ENCODE measurements around the gene ARRDC2. TPM values are rescaled to one million over a fixed set of nuclear protein-coding genes. Genes with fewer than 3 reads are reported as not detected.

Gene ARRDC2
- total RNA-seq, 1 donor from 2014 or later = 4.0 TPM

DNA sequence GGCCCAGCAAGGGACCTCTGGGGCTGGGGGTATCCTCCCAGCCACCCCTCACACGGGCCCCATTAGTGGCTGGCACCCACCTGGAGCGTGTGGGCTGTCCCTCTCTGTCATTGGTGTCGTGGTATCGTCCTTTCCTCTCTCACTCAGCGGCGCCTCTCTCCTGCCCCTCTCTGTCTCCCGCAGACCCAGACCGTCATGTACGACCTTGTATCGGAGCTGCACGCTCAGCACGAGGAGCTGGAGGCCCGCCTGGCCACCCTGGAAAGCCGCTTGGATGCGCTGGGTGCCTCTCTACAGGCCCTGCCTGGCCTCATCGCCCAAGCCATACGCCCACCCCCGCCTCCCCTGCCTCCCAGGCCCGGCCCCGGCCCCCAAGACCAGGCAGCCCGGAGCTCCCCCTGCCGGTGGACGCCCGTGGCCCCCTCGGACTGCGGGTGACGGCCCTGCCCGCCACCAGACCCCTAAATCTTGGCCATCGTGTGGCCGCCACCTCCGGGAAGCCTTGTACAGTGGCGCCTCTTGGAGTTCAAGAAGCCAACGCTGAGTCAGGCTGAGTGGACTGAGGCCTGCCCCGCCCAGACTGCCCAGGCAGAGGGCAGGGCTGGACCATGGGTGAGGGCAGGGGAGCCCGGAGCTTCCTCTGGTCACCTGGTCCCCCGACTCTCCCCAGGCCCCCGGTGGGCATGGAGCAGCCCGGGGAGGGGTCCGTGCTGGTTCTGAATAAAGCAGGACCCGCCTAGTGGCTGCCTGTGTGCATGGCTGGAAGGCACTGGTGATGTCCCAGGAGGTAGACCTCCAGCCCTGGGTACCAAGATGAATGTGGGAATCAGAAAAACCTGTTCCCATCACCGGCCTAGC lies 9.8 kb upstream of the ARRDC2 start:
- Mint-ChIP-seq H3K36me3 (ENCODE audit: unreplicated experiment) (peaks cover 9% of the 10 kb centered on the region), H3K4me3 (ENCODE audit: unreplicated experiment) (no peak overlapping the region), H3K27ac (ENCODE audit: unreplicated experiment) (no peak overlapping the region), H3K9me3 (ENCODE audit: unreplicated experiment) (peaks cover 6% of the 10 kb centered on the region), H3K4me1 (ENCODE audit: low read depth, unreplicated experiment) (no peaks in the 10 kb centered on the region), H3K27me3 (ENCODE audit: unreplicated experiment) (peaks cover 10% of the 10 kb centered on the region)
- DNase-seq = no peak
- TF ChIP-seq, protein P1, sequence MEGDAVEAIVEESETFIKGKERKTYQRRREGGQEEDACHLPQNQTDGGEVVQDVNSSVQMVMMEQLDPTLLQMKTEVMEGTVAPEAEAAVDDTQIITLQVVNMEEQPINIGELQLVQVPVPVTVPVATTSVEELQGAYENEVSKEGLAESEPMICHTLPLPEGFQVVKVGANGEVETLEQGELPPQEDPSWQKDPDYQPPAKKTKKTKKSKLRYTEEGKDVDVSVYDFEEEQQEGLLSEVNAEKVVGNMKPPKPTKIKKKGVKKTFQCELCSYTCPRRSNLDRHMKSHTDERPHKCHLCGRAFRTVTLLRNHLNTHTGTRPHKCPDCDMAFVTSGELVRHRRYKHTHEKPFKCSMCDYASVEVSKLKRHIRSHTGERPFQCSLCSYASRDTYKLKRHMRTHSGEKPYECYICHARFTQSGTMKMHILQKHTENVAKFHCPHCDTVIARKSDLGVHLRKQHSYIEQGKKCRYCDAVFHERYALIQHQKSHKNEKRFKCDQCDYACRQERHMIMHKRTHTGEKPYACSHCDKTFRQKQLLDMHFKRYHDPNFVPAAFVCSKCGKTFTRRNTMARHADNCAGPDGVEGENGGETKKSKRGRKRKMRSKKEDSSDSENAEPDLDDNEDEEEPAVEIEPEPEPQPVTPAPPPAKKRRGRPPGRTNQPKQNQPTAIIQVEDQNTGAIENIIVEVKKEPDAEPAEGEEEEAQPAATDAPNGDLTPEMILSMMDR (IDR thresholded peaks at IDR 0.05; ENCODE audit: partially characterized antibody, unreplicated experiment) = peak; percentile 32

DNA sequence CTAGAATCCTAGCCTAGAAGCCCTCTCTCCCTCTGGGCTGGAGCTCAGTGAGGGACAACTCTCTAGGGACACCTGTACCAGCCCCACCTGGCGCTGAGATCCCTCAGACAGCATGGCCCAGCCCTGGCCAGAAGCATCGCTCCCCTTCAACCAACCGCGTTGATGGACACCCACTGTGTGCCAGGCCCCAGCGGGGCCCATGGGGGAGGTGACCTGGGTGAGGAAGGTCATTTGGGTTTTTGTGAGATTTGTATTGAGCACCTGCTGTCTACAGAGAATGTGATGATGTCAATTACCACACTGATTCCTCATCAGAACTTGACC lies 9.2 kb upstream of the ARRDC2 start:
- TF ChIP-seq, protein P1 (IDR thresholded peaks at IDR 0.05; ENCODE audit: partially characterized antibody, unreplicated experiment) = no peak
- Mint-ChIP-seq H3K27ac (ENCODE audit: unreplicated experiment) (no peak overlapping the region), H3K4me1 (ENCODE audit: low read depth, unreplicated experiment) (no peaks in the 10 kb centered on the region), H3K9me3 (ENCODE audit: unreplicated experiment) (peaks cover 6% of the 10 kb centered on the region), H3K27me3 (ENCODE audit: unreplicated experiment) (peaks cover 10% of the 10 kb centered on the region), H3K4me3 (ENCODE audit: unreplicated experiment) (no peak overlapping the region), H3K36me3 (ENCODE audit: unreplicated experiment) (peaks cover 9% of the 10 kb centered on the region)
- DNase-seq = no peak

DNA sequence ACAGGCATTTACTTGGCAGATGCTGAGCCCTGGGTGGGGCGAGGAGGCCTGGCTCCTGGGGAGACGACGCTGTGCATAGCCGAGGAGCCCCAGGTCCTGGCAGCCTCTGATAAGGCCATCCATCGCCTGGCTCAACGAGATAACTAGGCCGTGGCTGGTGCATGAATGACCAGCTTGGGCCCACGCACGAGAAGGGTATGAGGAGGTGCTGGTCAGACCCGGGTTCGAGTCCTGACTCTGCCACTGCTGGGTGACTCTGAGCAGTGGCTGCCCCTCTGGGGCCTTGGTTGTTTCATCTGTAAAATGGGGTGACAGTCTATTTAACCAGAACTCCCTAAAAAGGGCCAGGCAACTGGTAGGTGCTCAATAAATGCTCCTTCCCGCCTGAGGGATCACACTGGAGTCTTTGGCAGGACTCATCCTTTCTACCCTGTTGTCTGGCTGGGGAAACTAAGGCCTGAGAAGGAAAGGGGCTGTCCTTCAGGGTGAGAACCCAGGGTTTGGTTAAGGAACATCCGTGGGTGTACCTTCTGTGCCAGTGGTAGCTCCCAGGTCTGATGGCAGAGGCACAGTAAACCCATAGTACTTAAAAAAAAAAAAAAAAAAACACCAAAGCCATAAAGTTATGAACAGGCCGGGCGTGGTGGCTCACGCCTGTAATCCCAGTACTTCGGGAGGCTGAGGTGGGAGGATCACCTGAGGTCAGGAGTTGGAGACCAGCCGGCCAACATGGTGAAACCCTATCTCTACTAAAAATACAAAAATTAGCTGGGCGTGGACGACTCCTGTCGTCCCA lies 8.1 kb upstream of the ARRDC2 start:
- Mint-ChIP-seq H3K27me3 (ENCODE audit: unreplicated experiment) (peaks cover 10% of the 10 kb centered on the region), H3K4me3 (ENCODE audit: unreplicated experiment) (peak overlapping the region; percentile 88), H3K9me3 (ENCODE audit: unreplicated experiment) (peaks cover 6% of the 10 kb centered on the region), H3K27ac (ENCODE audit: unreplicated experiment) (no peak overlapping the region), H3K4me1 (ENCODE audit: low read depth, unreplicated experiment) (no peaks in the 10 kb centered on the region), H3K36me3 (ENCODE audit: unreplicated experiment) (peaks cover 9% of the 10 kb centered on the region)
- DNase-seq = no peak
- TF ChIP-seq, protein P1 (IDR thresholded peaks at IDR 0.05; ENCODE audit: partially characterized antibody, unreplicated experiment) = no peak

DNA sequence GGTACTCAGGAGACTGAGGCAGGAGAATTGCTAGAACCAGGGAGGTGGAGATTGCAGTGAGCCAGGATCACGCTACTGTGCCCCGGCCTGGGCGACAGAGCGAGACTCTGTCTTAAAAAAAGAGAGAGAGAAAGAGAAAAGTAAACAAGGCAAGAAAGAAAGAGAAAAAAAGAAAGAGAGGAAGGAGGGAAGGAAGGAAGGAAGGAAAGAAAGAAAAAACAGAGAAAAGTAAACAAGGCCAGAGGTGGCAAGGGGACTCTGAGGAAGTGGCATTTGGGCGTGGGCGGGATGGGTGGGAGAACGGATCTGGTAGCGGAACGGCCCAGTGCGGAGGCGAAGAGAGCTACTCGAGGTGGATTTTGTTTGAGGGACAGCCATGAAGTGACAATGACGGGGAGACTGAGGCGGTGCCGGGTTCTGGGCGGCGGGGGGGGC lies 7.5 kb upstream of the ARRDC2 start:
- peaks cover 6% of the 10 kb centered on the region for H3K9me3 Mint-ChIP-seq (ENCODE audit: unreplicated experiment)
- peaks cover 9% of the 10 kb centered on the region for H3K36me3 Mint-ChIP-seq (ENCODE audit: unreplicated experiment)
- DNase-seq = no peak
- no peaks in the 10 kb centered on the region for H3K4me1 Mint-ChIP-seq (ENCODE audit: low read depth, unreplicated experiment)
- TF ChIP-seq, protein P1 (IDR thresholded peaks at IDR 0.05; ENCODE audit: partially characterized antibody, unreplicated experiment) = no peak
- peak overlapping the region; percentile 88 for H3K4me3 Mint-ChIP-seq (ENCODE audit: unreplicated experiment)
- H3K27me3 Mint-ChIP-seq (ENCODE audit: unreplicated experiment) = peaks cover 10% of the 10 kb centered on the region
- peak overlapping the region; percentile 52 for H3K27ac Mint-ChIP-seq (ENCODE audit: unreplicated experiment)
